ENCODE results near the gene SLC25A17.

DNA sequence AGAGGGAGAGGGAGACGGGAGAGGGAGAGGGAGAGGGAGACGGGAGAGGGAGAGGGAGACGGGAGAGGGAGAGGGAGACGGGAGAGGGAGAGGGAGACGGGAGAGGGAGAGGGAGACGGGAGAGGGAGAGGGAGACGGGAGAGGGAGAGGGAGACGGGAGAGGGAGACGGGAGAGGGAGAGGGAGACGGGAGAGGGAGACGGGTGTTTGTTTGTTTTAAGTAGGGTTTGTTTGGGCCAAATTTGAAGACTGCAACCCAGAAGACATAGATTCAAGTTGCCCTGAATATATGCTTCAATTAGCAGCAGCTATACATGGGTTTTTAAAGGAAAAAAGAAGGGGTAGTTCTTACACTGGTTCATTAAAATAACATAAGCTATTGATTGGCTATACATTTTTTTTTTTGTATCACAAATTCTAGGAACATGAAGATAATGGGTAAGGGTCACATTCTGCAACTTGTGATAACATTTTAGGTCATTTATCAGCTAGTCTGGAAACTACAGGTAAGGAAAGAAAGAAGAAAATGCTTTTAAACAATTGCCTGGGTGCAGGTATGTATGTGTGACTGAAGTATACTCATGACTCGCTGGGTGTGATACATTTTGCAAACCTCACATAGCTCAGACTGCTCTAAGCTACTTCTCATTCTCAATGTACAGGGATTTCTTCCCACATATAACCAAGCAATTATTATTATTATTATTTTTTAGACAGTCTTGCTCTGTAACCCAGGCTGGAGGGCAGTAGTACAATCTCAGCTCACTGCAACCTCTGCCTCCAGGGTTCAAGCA lies 72.5 kb downstream of the SLC25A17 start:
- no peak for TF ChIP-seq ZNF274 (IDR thresholded peaks at IDR 0.05; ENCODE audit: low read depth, low read length)
- no peak for TF ChIP-seq YY1 (IDR thresholded peaks at IDR 0.05; ENCODE audit: insufficient read depth, insufficient read length)
- no peak for TF ChIP-seq SUZ12 (IDR thresholded peaks at IDR 0.05; ENCODE audit: extremely low read depth, insufficient read depth, insufficient read length)

Data from NT2/D1 (cell line).